ENCODE results near the gene ITGB2. TPM values are rescaled to one million over a fixed set of nuclear protein-coding genes. Genes with fewer than 3 reads are reported as not detected.

Gene ITGB2
- total RNA-seq, 4 donors from 2014 or later, result 32.7 to 87.3 (median 56.2) TPM

GRCh38 chr21:44966135-44967081 lies 45.7 kb upstream of the ITGB2 start:
- TF ChIP-seq POLR2A (IDR thresholded peaks at IDR 0.05) (no peak), CTCF (IDR thresholded peaks at IDR 0.05) (no peak), EP300 (IDR thresholded peaks at IDR 0.05) (no peak)
- 51 to 60% methylated on average over 22 to 30 of the region's 30 CpGs for WGBS, 2 donors
- Histone ChIP-seq H3K4me3 (no peak overlapping the region), H3K27ac (peak overlapping the region in 2 of 4 donors; percentile 27 to 42), H3K9me3 (no peaks in the 10 kb centered on the region), H3K4me1 (peaks cover 0 to 57% (median 21%) of the 10 kb centered on the region in 4 donors), H3K27me3 (no peaks in the 10 kb centered on the region), H3K36me3 (peaks cover 0 to 37% (median 0%) of the 10 kb centered on the region in 3 donors)
- peak in 1 of 2 donors; percentile 28 for DNase-seq (ENCODE audit: low spot score in 2 of 2)

GRCh38 chr21:44965251-44966022 lies 44.7 kb upstream of the ITGB2 start:
- H3K27me3 ChIP-seq, result no peaks in the 10 kb centered on the region
- TF ChIP-seq POLR2A (IDR thresholded peaks at IDR 0.05) (no peak), CTCF (IDR thresholded peaks at IDR 0.05) (no peak), EP300 (IDR thresholded peaks at IDR 0.05) (no peak)
- no peak for DNase-seq (ENCODE audit: low spot score in 2 of 2)
- no peaks in the 10 kb centered on the region for H3K9me3 ChIP-seq
- WGBS, 2 donors, result 80 to 82% methylated on average over 17 of the region's 17 CpGs
- no peak overlapping the region for H3K4me3 ChIP-seq
- peaks cover 0 to 67% (median 23%) of the 10 kb centered on the region in 4 donors for H3K4me1 ChIP-seq
- no peak overlapping the region for H3K27ac ChIP-seq
- peaks cover 0 to 35% (median 0%) of the 10 kb centered on the region in 3 donors for H3K36me3 ChIP-seq

GRCh38 chr21:44964381-44964780 lies 43.7 kb upstream of the ITGB2 start:
- TF ChIP-seq POLR2A (IDR thresholded peaks at IDR 0.05), result no peak
- TF ChIP-seq EP300 (IDR thresholded peaks at IDR 0.05), result no peak
- no peak for TF ChIP-seq CTCF (IDR thresholded peaks at IDR 0.05)
- no peaks in the 10 kb centered on the region for H3K9me3 ChIP-seq
- no peak for DNase-seq (ENCODE audit: low spot score in 2 of 2)
- WGBS, 2 donors, result 92 to 93% methylated on average over 12 of the region's 12 CpGs
- H3K27me3 ChIP-seq, result no peaks in the 10 kb centered on the region
- H3K4me1 ChIP-seq, result peaks cover 0 to 77% (median 33%) of the 10 kb centered on the region in 4 donors
- H3K27ac ChIP-seq, result no peak overlapping the region
- peaks cover 0 to 28% (median 0%) of the 10 kb centered on the region in 3 donors for H3K36me3 ChIP-seq
- no peak overlapping the region for H3K4me3 ChIP-seq

- Histone ChIP-seq H3K4me3 (no peak overlapping the region), H3K27ac (peak overlapping the region in 2 of 4 donors; percentile 44 to 84), H3K9me3 (no peaks in the 10 kb centered on the region), H3K36me3 (peaks cover 0 to 11% (median 0%) of the 10 kb centered on the region in 3 donors), H3K27me3 (no peaks in the 10 kb centered on the region), H3K4me1 (peaks cover 0 to 86% (median 45%) of the 10 kb centered on the region in 4 donors)
- TF ChIP-seq CTCF (IDR thresholded peaks at IDR 0.05), result no peak
- TF ChIP-seq POLR2A (IDR thresholded peaks at IDR 0.05), result no peak
- TF ChIP-seq EP300 (IDR thresholded peaks at IDR 0.05), result no peak
- DNase-seq (ENCODE audit: low spot score in 2 of 2), result no peak
- 32% methylated on average over 9 of the region's 9 CpGs for WGBS, 2 donors
These were observed 41.8 kb upstream of the ITGB2 start for GRCh38 chr21:44962403-44962966.

Measured in tibial nerve (tissue), 4 donors.